OCI-LY7 (cell line): ENCODE results near the gene PCED1B. TPM values are rescaled to one million over a fixed set of nuclear protein-coding genes. Genes with fewer than 3 reads are reported as not detected.

Experiments used
- BruUV-seq: library from RNA; stranded (reverse); fragments of 400-500 nt; replicated peaks from 2 replicates; lab custom pipeline; 2021; lab: Mats Ljungman, UMichigan
- CTCF ChIA-PET: fragments of 300-600 bp; sonication (Branson Sonifier 250); formaldehyde crosslinking; loops from one replicate; lab custom pipeline; 2022; ENCODE audit warnings: antibody characterized with exemption; ENCODE audit not compliant: unreplicated experiment; lab: Charles Lee
- POLR2A ChIA-PET: fragments of 300-600 bp; sonication (Branson Sonifier 250); formaldehyde crosslinking; loops from one replicate; lab custom pipeline; 2022; ENCODE audit warnings: antibody characterized with exemption; lab: Charles Lee
- DNase-seq: peaks from one replicate; pipeline ENCODE4 v3.0.0-alpha.2; 2015; ENCODE audit warnings: low spot score
- H2AFZ ChIP-seq: fragments of 200-600 bp; sonication (generic), shearing (Covaris generic); 2 replicates; pipeline ENCODE4 v1.6.1; 2014; ENCODE audit warnings: mild to moderate bottlenecking, antibody characterized with exemption, low read length, moderate library complexity
- H3K27ac ChIP-seq: fragments of 200-600 bp; sonication (generic); 2 replicates; pipeline ENCODE4 v1.5.1; 2014; ENCODE audit warnings: mixed run types, low read depth, mild to moderate bottlenecking, moderate library complexity, low read length, inconsistent platforms; ENCODE audit not compliant: poor library complexity, severe bottlenecking
- H3K36me3 ChIP-seq: fragments of 200-600 bp; sonication (generic); 2 replicates; pipeline ENCODE4 v1.6.1; 2014; ENCODE audit warnings: mild to moderate bottlenecking, antibody characterized with exemption, low read length, moderate library complexity, mixed read lengths; ENCODE audit not compliant: insufficient read depth
- H3K4me1 ChIP-seq: fragments of 200-600 bp; sonication (generic); 2 replicates; pipeline ENCODE4 v1.5.1; 2014; ENCODE audit warnings: mild to moderate bottlenecking, low read length; ENCODE audit not compliant: insufficient read depth, poor library complexity, severe bottlenecking
- H3K4me2 ChIP-seq: fragments of 200-600 bp; sonication (generic); 2 replicates; pipeline ENCODE4 v1.6.1; 2014; ENCODE audit warnings: mild to moderate bottlenecking, low read length
- H3K4me3 ChIP-seq: fragments of 200-600 bp; sonication (generic); 2 replicates; pipeline ENCODE4 v1.5.1; 2014; ENCODE audit warnings: mild to moderate bottlenecking, low read depth, low read length; ENCODE audit not compliant: poor library complexity, severe bottlenecking
- H3K79me2 ChIP-seq: fragments of 200-600 bp; sonication (generic); 2 replicates; pipeline ENCODE4 v1.6.1; 2016; ENCODE audit warnings: low read depth, mild to moderate bottlenecking, low read length, moderate library complexity, mixed read lengths; ENCODE audit not compliant: insufficient read depth
- H3K9me2 ChIP-seq: fragments of 200-600 bp; sonication (generic); 2 replicates; pipeline ENCODE4 v1.6.1; 2016; ENCODE audit warnings: mild to moderate bottlenecking, low read length, mixed read lengths; ENCODE audit not compliant: insufficient read depth
- H3K9me3 ChIP-seq: fragments of 200-600 bp; sonication (generic); 2 replicates; pipeline ENCODE4 v1.6.1; 2014; ENCODE audit warnings: mild to moderate bottlenecking, mixed run types, low read length, mixed read lengths
- H4K20me1 ChIP-seq: fragments of 200-600 bp; sonication (generic); 2 replicates; pipeline ENCODE4 v1.6.1; 2014; ENCODE audit warnings: mild to moderate bottlenecking, antibody characterized with exemption, low read length, moderate library complexity, mixed read lengths; ENCODE audit not compliant: insufficient read depth
- CTCF ChIP-seq: fragments of 200-600 bp; sonication (generic); conservative IDR thresholded peaks from 2 replicates; pipeline ENCODE4 v1.5.1; 2014; ENCODE audit warnings: mild to moderate bottlenecking, antibody characterized with exemption, low read length, moderate library complexity, mixed read lengths
- EZH2phosphoT487 ChIP-seq: fragments of 200-600 bp; sonication (generic); IDR thresholded peaks from 2 replicates; pipeline ENCODE4 v1.6.1; 2018; ENCODE audit warnings: low read depth, borderline replicate concordance, mild to moderate bottlenecking, mixed run types, antibody characterized with exemption, low read length, moderate library complexity, mixed read lengths
- intact Hi-C: fragments of 100-400 bp; cut with micrococcal nuclease; formaldehyde crosslinking; loops from one replicate; pipeline ENCODE4 v1.10.0; 2022; ENCODE audit not compliant: unreplicated experiment
- total RNA-seq, 2 experiments: library from RNA; depleted of rRNA in 1 of 2; stranded (reverse); fragments of >200 nt in 1 of 2; shearing (Covaris generic) in 1 of 2; gene quantifications; 2 replicates each; pipeline ENCODE4 v1.2.3, GENCODE V29; 2014 to 2022

PCED1B gene
- total RNA-seq, 2 experiments from 2014 or later, result 8.4 to 24.3 TPM

- Histone ChIP-seq H3K79me2 (no peaks in the 10 kb centered on the region), H2AFZ (no peak overlapping the region), H3K27ac (no peak overlapping the region), H3K9me2 (no peaks in the 10 kb centered on the region), H3K9me3 (no peaks in the 10 kb centered on the region), H4K20me1 (no peaks in the 10 kb centered on the region), H3K4me2 (no peak overlapping the region), H3K36me3 (no peaks in the 10 kb centered on the region), H3K4me3 (no peak overlapping the region), H3K4me1 (no peaks in the 10 kb centered on the region)
- DNase-seq, result no peak
- TF ChIP-seq CTCF (no peak), EZH2phosphoT487 (no peak)
- CTCF ChIA-PET, result no interaction called here
- intact Hi-C loops, result loop anchor here (5.0 kb wide), 1 partner anchor 110 kb away; no protein-coding TSS in a partner anchor
- no TSS peak for BruUV-seq
- POLR2A ChIA-PET, result interaction anchor here (0.6 to 0.7 kb wide), 2 partner anchors 125 to 571 kb away, joined by 3 read pairs; no protein-coding TSS in a partner anchor
Measured at GRCh38 chr12:47082283-47082682, 2.9 kb downstream of the PCED1B start.

- no peaks in the 10 kb centered on the region for H3K4me1 ChIP-seq
- DNase-seq, result no peak
- H3K27ac ChIP-seq, result no peak overlapping the region
- H3K79me2 ChIP-seq, result no peaks in the 10 kb centered on the region
- no peaks in the 10 kb centered on the region for H3K9me3 ChIP-seq
- TF ChIP-seq EZH2phosphoT487 (no peak), CTCF (no peak)
- no TSS peak for BruUV-seq
- H3K4me3 ChIP-seq, result no peak overlapping the region
- ChIA-PET POLR2A (interaction anchor here (0.7 kb wide), 1 partner anchor 262 kb away, joined by 3 read pairs; no protein-coding TSS in a partner anchor), CTCF (no interaction called here)
- H3K36me3 ChIP-seq, result no peaks in the 10 kb centered on the region
- H3K9me2 ChIP-seq, result no peaks in the 10 kb centered on the region
- no peak overlapping the region for H3K4me2 ChIP-seq
- no peaks in the 10 kb centered on the region for H4K20me1 ChIP-seq
- intact Hi-C loops, result loop anchor here (5.0 kb wide), 1 partner anchor 109 kb away; no protein-coding TSS in a partner anchor
- H2AFZ ChIP-seq, result no peak overlapping the region
Measured at GRCh38 chr12:47082796-47083621, 3.6 kb downstream of the PCED1B start.

GRCh38 chr12:47084172-47084571, 4.8 kb downstream of the PCED1B start:
- no peaks in the 10 kb centered on the region for H4K20me1 ChIP-seq
- no peaks in the 10 kb centered on the region for H3K9me2 ChIP-seq
- POLR2A ChIA-PET, result no interaction called here
- no peak overlapping the region for H3K4me2 ChIP-seq
- no peak overlapping the region for H3K27ac ChIP-seq
- BruUV-seq, result no TSS peak
- DNase-seq, result no peak
- CTCF ChIA-PET, result no interaction called here
- H3K79me2 ChIP-seq, result no peaks in the 10 kb centered on the region
- no peak overlapping the region for H3K4me3 ChIP-seq
- H3K9me3 ChIP-seq, result no peaks in the 10 kb centered on the region
- H2AFZ ChIP-seq, result no peak overlapping the region
- no peaks in the 10 kb centered on the region for H3K36me3 ChIP-seq
- no peak for TF ChIP-seq CTCF
- TF ChIP-seq EZH2phosphoT487, result no peak
- no peaks in the 10 kb centered on the region for H3K4me1 ChIP-seq
- intact Hi-C loops, result loop anchor here (5.0 kb wide), 1 partner anchor 108 kb away; no protein-coding TSS in a partner anchor
